ENCODE results near the gene PNPLA1. TPM values are rescaled to one million over a fixed set of nuclear protein-coding genes. Genes with fewer than 3 reads are reported as not detected.
A peak's percentile ranks its signal among the peaks of the same experiment; 100 is the strongest.

Gene PNPLA1
- polyA plus RNA-seq, 3 donors, result 3.5 to 3.9 (median 3.8) TPM

DNA sequence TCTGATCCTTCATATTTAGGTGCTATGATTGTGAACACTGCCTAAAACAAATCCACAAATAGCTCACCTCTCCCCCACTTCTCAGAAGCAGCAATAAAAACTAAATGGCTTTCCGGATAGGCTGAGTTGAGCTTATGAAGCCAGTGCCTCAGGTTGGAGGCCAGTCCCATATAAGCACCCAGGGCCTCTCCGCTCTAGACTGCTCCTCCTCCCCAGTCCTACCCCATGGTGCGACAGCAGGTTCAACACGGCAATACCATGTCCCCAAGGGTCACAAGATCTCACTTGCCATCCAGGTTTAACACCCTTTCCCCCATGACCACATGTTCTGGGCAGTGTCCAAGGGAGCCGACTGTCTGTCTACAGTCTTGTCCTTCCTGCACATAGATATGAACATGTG lies 46.1 kb downstream of the PNPLA1 start:
- Histone ChIP-seq H3K4me2 (replicated peaks; ENCODE audit: extremely low read depth, low read length, poor library complexity, severe bottlenecking) (no peak overlapping the region), H3K27ac (ENCODE audit: low read depth in 1 of 2, low read length in 2 of 2) (no peak overlapping the region), H2AFZ (ENCODE audit: insufficient read depth, low read depth, low read length, poor library complexity, severe bottlenecking) (no peak overlapping the region), H3K9ac (ENCODE audit: insufficient read depth, low read length, poor library complexity, severe bottlenecking) (no peak overlapping the region), H3K9me3 (replicated peaks in 1 of 2; ENCODE audit: control insufficient read depth in 1 of 2, insufficient read depth in 1 of 2, low read length in 2 of 2) (no peaks in the 10 kb centered on the region), H3K79me2 (ENCODE audit: insufficient read depth, low read length) (no peaks in the 10 kb centered on the region), H3K27me3 (ENCODE audit: control insufficient read depth in 2 of 2, insufficient read depth in 2 of 2, low read length in 2 of 2) (no peaks in the 10 kb centered on the region), H3K4me3 (replicated peaks in 1 of 3; ENCODE audit: low read depth in 2 of 3, low read length in 3 of 3) (no peak overlapping the region), H3K4me1 (ENCODE audit: control insufficient read depth in 1 of 2, insufficient read depth in 2 of 2, low read length in 2 of 2) (peaks cover 14 to 15% of the 10 kb centered on the region in 2 donors), H4K20me1 (ENCODE audit: insufficient read depth, low read length) (no peaks in the 10 kb centered on the region), H3K36me3 (replicated peaks in 1 of 2; ENCODE audit: control insufficient read depth in 1 of 2, insufficient read depth in 2 of 2, low read length in 2 of 2) (no peaks in the 10 kb centered on the region)
- peaks cover 2 to 5% (median 3%) of the 10 kb centered on the region in 3 donors for H3K27me3 Mint-ChIP-seq (ENCODE audit: low read depth in 3 of 3)
- 93% methylated on average over 5 of the region's 5 CpGs for WGBS (ENCODE audit: insufficient coverage)
- intact Hi-C loops (cut with micrococcal nuclease), result no loop called here
- no peak overlapping the region for H3K4me3 Mint-ChIP-seq
- no peaks in the 10 kb centered on the region for H3K9me3 Mint-ChIP-seq
- DNase-seq, result no peak
- H3K4me1 Mint-ChIP-seq, result peaks cover 17% of the 10 kb centered on the region
- no peak overlapping the region for H3K27ac Mint-ChIP-seq
- TF ChIP-seq, protein P1, sequence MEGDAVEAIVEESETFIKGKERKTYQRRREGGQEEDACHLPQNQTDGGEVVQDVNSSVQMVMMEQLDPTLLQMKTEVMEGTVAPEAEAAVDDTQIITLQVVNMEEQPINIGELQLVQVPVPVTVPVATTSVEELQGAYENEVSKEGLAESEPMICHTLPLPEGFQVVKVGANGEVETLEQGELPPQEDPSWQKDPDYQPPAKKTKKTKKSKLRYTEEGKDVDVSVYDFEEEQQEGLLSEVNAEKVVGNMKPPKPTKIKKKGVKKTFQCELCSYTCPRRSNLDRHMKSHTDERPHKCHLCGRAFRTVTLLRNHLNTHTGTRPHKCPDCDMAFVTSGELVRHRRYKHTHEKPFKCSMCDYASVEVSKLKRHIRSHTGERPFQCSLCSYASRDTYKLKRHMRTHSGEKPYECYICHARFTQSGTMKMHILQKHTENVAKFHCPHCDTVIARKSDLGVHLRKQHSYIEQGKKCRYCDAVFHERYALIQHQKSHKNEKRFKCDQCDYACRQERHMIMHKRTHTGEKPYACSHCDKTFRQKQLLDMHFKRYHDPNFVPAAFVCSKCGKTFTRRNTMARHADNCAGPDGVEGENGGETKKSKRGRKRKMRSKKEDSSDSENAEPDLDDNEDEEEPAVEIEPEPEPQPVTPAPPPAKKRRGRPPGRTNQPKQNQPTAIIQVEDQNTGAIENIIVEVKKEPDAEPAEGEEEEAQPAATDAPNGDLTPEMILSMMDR (IDR thresholded peaks at IDR 0.05), result no peak
- peaks cover 9 to 13% of the 10 kb centered on the region in 2 donors for H3K36me3 Mint-ChIP-seq

DNA sequence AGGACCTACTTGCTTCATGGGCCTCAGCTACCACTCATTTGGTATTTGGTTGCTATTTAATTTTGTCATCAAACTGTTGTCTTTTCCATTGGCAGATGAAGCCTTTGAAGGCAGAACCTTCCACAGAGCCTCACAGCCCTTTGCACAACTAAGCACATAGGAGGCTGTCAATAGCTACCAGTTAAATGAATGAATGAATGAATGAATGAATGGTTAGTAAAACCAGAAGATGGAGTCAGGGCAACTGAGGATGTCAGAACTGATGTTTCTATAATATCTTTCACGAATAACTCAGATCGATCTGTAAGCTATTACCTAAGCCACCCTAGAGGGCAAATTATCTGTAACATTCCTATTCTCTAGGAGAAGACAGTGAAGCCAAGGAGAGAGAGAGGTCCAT lies 47.8 kb downstream of the PNPLA1 start:
- H3K4me1 ChIP-seq (ENCODE audit: control insufficient read depth in 1 of 2, insufficient read depth in 2 of 2, low read length in 2 of 2), result peaks cover 8 to 10% of the 10 kb centered on the region in 2 donors
- Mint-ChIP-seq H3K36me3 (peaks cover 0 to 2% of the 10 kb centered on the region in 2 donors), H3K4me3 (no peak overlapping the region), H3K27me3 (ENCODE audit: low read depth in 3 of 3) (peaks cover 0 to 2% (median 0%) of the 10 kb centered on the region in 3 donors), H3K27ac (peak overlapping the region in 1 of 7 donors; percentile 37), H3K4me1 (peaks cover 10% of the 10 kb centered on the region), H3K9me3 (no peaks in the 10 kb centered on the region)
- H3K27me3 ChIP-seq (ENCODE audit: control insufficient read depth in 2 of 2, insufficient read depth in 2 of 2, low read length in 2 of 2), result no peaks in the 10 kb centered on the region
- H3K9ac ChIP-seq (ENCODE audit: insufficient read depth, low read length, poor library complexity, severe bottlenecking), result no peak overlapping the region
- TF ChIP-seq, protein P1 (IDR thresholded peaks at IDR 0.05), result no peak
- no peaks in the 10 kb centered on the region for H3K9me3 ChIP-seq (replicated peaks in 1 of 2; ENCODE audit: control insufficient read depth in 1 of 2, insufficient read depth in 1 of 2, low read length in 2 of 2)
- H3K27ac ChIP-seq (ENCODE audit: low read depth in 1 of 2, low read length in 2 of 2), result no peak overlapping the region
- H2AFZ ChIP-seq (ENCODE audit: insufficient read depth, low read depth, low read length, poor library complexity, severe bottlenecking), result no peak overlapping the region
- H4K20me1 ChIP-seq (ENCODE audit: insufficient read depth, low read length), result no peaks in the 10 kb centered on the region
- WGBS (ENCODE audit: insufficient coverage), result no CpG with 5 or more reads among the region's 2 CpGs
- H3K79me2 ChIP-seq (ENCODE audit: insufficient read depth, low read length), result no peaks in the 10 kb centered on the region
- H3K4me2 ChIP-seq (replicated peaks; ENCODE audit: extremely low read depth, low read length, poor library complexity, severe bottlenecking), result no peak overlapping the region
- no peaks in the 10 kb centered on the region for H3K36me3 ChIP-seq (replicated peaks in 1 of 2; ENCODE audit: control insufficient read depth in 1 of 2, insufficient read depth in 2 of 2, low read length in 2 of 2)
- no peak for DNase-seq
- intact Hi-C loops (cut with micrococcal nuclease), result no loop called here
- no peak overlapping the region for H3K4me3 ChIP-seq (replicated peaks in 1 of 3; ENCODE audit: low read depth in 2 of 3, low read length in 3 of 3)

Data from CD14-positive monocyte (primary cell).